HCT116 (cell line): ENCODE results near the gene JUN. TPM values are rescaled to one million over a fixed set of nuclear protein-coding genes. Genes with fewer than 3 reads are reported as not detected.

Source experiments
- ATAC-seq: fragments of 200-7000 bp; cut with Tn5 transposase; 2 replicates; pipeline ENCODE4 v1.9.1; 2020; ENCODE audit warnings: mild to moderate bottlenecking, moderate library complexity
- BruUV-seq: library from RNA; stranded (reverse); fragments of 400-500 nt; replicated peaks from 2 replicates; lab custom pipeline; 2021; lab: Mats Ljungman, UMichigan
- CTCF ChIA-PET: fragments of 300-600 bp; sonication (Branson Sonifier 250); formaldehyde crosslinking; loops from one replicate; lab custom pipeline; 2021; ENCODE audit warnings: antibody characterized with exemption; lab: Charles Lee
- POLR2A ChIA-PET: fragments of 300-600, 350-600 bp; sonication (Branson Sonifier 250); formaldehyde crosslinking; loops from one replicate; lab custom pipeline; 2021; ENCODE audit warnings: antibody characterized with exemption; lab: Charles Lee
- RAD21 ChIA-PET, 2 experiments: fragments of 300-600 bp; sonication (Branson Sonifier 250); formaldehyde crosslinking; loops; one replicate each; lab custom pipeline; 2023; ENCODE audit warnings: low total read pairs in 2 of 2; ENCODE audit not compliant: uncharacterized antibody in 2 of 2, unreplicated experiment in 2 of 2, low non-redundant PET in 1 of 2; lab: Charles Lee
- DNase-seq: peaks from one replicate; pipeline ENCODE4 v3.0.0-alpha.2; 2010; ENCODE audit warnings: low read depth, low spot score
- H2AFZ ChIP-seq: fragments of 200-600 bp; shearing (Covaris generic), sonication (generic); 2 replicates; pipeline ENCODE4 v1.6.1; 2017; ENCODE audit warnings: low read depth, mixed run types, mixed read lengths, antibody characterized with exemption, low read length; ENCODE audit not compliant: poor library complexity, severe bottlenecking
- H3K27ac ChIP-seq: 2 replicates; pipeline ENCODE4 v1.5.1; 2012; ENCODE audit warnings: low read depth, low read length
- H3K27me3 ChIP-seq: fragments of 200-600 bp; sonication (generic); 2 replicates; pipeline ENCODE4 v1.6.1; 2016; ENCODE audit warnings: mixed run types, low read length, mixed read lengths; ENCODE audit not compliant: insufficient read depth
- H3K36me3 ChIP-seq, 2 experiments: fragments of 200-500 bp in 1 of 2; fragments of 200-600 bp in 1 of 2; sonication (Bioruptor generic) in 1 of 2; sonication (generic) in 1 of 2; 2 replicates each; pipeline versions ENCODE4 v1.5.1 to v1.6.1; 2014 to 2016; ENCODE audit warnings: low read length in 2 of 2, inconsistent platforms in 1 of 2, mixed read lengths in 1 of 2, mixed run types in 1 of 2; ENCODE audit not compliant: insufficient read depth in 2 of 2, control insufficient read depth in 1 of 2
- H3K4me1 ChIP-seq, 2 experiments: fragments of 200-600 bp in 1 of 2; sonication (generic) in 1 of 2; 2 replicates each; pipeline versions ENCODE4 v1.5.1 to v1.6.1; 2012 to 2017; ENCODE audit warnings: low read length in 2 of 2, inconsistent platforms in 1 of 2, mild to moderate bottlenecking in 1 of 2, mixed read lengths in 1 of 2, mixed run types in 1 of 2, moderate library complexity in 1 of 2; ENCODE audit not compliant: insufficient read depth in 2 of 2, control insufficient read depth in 1 of 2
- H3K4me2 ChIP-seq: fragments of 200-600 bp; sonication (generic); 2 replicates; pipeline ENCODE4 v1.6.1; 2017; ENCODE audit warnings: mixed run types, low read length, mixed read lengths
- H3K4me3 ChIP-seq, 2 experiments: fragments of 200-600 bp in 1 of 2; sonication (generic) in 1 of 2; replicated peaks in 1 of 2; 2 replicates each; pipeline ENCODE4 v1.5.1; 2011 to 2016; ENCODE audit warnings: low read length in 2 of 2, control low read depth in 1 of 2, low read depth in 1 of 2, mild to moderate bottlenecking in 1 of 2, mixed read lengths in 1 of 2, mixed run types in 1 of 2
- H3K79me2 ChIP-seq: fragments of 200-600 bp; sonication (generic); 2 replicates; pipeline ENCODE4 v1.6.1; 2017; ENCODE audit warnings: mild to moderate bottlenecking, mixed run types, low read length, moderate library complexity, mixed read lengths; ENCODE audit not compliant: insufficient read depth
- H3K9ac ChIP-seq: fragments of 200-600 bp; sonication (generic); 2 replicates; pipeline ENCODE4 v1.6.1; 2016; ENCODE audit warnings: low read length, mixed read lengths
- H3K9me2 ChIP-seq: fragments of 200-600 bp; sonication (generic), shearing (Covaris generic); 2 replicates; pipeline ENCODE4 v1.6.1; 2017; ENCODE audit warnings: mixed run types, mild to moderate bottlenecking, moderate library complexity; ENCODE audit not compliant: insufficient read depth
- H3K9me3 ChIP-seq, 2 experiments: fragments of 200-500 bp in 1 of 2; fragments of 200-600 bp in 1 of 2; sonication (Bioruptor generic) in 1 of 2; sonication (generic) in 1 of 2; 2 replicates each; pipeline ENCODE4 v1.6.1; 2014 to 2017; ENCODE audit warnings: low read length in 2 of 2, mixed read lengths in 2 of 2, inconsistent platforms in 1 of 2, low read depth in 1 of 2, mild to moderate bottlenecking in 1 of 2, mixed run types in 1 of 2, moderate library complexity in 1 of 2; ENCODE audit not compliant: control insufficient read depth in 1 of 2, insufficient read depth in 1 of 2
- H4K20me1 ChIP-seq: fragments of 200-600 bp; sonication (generic), shearing (Covaris generic); 2 replicates; pipeline ENCODE4 v1.6.1; 2017; ENCODE audit warnings: mixed run types, mild to moderate bottlenecking, moderate library complexity; ENCODE audit not compliant: insufficient read depth
- CBX3 ChIP-seq: IDR thresholded peaks from 2 replicates; pipeline ENCODE4 v1.6.1; 2012; ENCODE audit warnings: low read depth
- CEBPB ChIP-seq: IDR thresholded peaks from 2 replicates; pipeline ENCODE4 v1.6.1; 2012; ENCODE audit warnings: low read depth
- EGR1 ChIP-seq: IDR thresholded peaks from 2 replicates; pipeline ENCODE4 v1.6.1; 2012; ENCODE audit warnings: low read depth
- ELF1 ChIP-seq: IDR thresholded peaks from 2 replicates; pipeline ENCODE4 v1.6.1; 2012; ENCODE audit warnings: low read depth, borderline replicate concordance
- EZH2 ChIP-seq: fragments of 200-600 bp; sonication (generic); IDR thresholded peaks from 2 replicates; pipeline ENCODE4 v1.6.1; 2017; ENCODE audit warnings: antibody characterized with exemption, mixed run types
- FOSL1 ChIP-seq: IDR thresholded peaks from 2 replicates; pipeline ENCODE4 v1.6.1; 2012; ENCODE audit warnings: low read depth
- JUND ChIP-seq: IDR thresholded peaks from 2 replicates; pipeline ENCODE4 v1.6.1; 2012
- MAX ChIP-seq: IDR thresholded peaks from 2 replicates; pipeline ENCODE4 v1.6.1; 2012
- POLR2A ChIP-seq: IDR thresholded peaks from 2 replicates; pipeline ENCODE4 v1.7.0; 2011; ENCODE audit warnings: borderline replicate concordance; ENCODE audit not compliant: insufficient read depth, insufficient read length; ENCODE audit errors: extremely low read depth
- POLR2AphosphoS5 ChIP-seq: IDR thresholded peaks from 2 replicates; pipeline ENCODE4 v1.6.1; 2011; ENCODE audit warnings: mild to moderate bottlenecking, low read depth, low read length, moderate library complexity
- RAD21 ChIP-seq: IDR thresholded peaks from 2 replicates; pipeline ENCODE4 v1.6.1; 2012; ENCODE audit warnings: low read depth, mild to moderate bottlenecking
- SP1 ChIP-seq: IDR thresholded peaks from 2 replicates; pipeline ENCODE4 v1.6.1; 2012; ENCODE audit warnings: low read depth
- SRF ChIP-seq: IDR thresholded peaks from 2 replicates; pipeline ENCODE4 v1.6.1; 2012; ENCODE audit warnings: low read depth
- TCF7L2 ChIP-seq: IDR thresholded peaks from 2 replicates; pipeline ENCODE4 v1.7.0; 2011; ENCODE audit warnings: borderline replicate concordance, inconsistent platforms; ENCODE audit not compliant: insufficient read depth, insufficient read length; ENCODE audit errors: extremely low read depth
- YY1 ChIP-seq: IDR thresholded peaks from 2 replicates; pipeline ENCODE4 v1.6.1; 2011; ENCODE audit warnings: low read length, low read depth, moderate library complexity, mild to moderate bottlenecking; ENCODE audit not compliant: insufficient replicate concordance; ENCODE audit errors: extremely low read depth
- ZFX ChIP-seq: fragments of 450-650 bp; IDR thresholded peaks from 2 replicates; pipeline ENCODE4 v1.6.1; 2017
- ZNF274 ChIP-seq: fragments of 200-500 bp; sonication (Bioruptor generic); IDR thresholded peaks from 2 replicates; pipeline ENCODE4 v1.6.1; 2014; ENCODE audit warnings: mild to moderate bottlenecking, low read depth, low read length, inconsistent platforms
- intact Hi-C: fragments of 100-400 bp; cut with micrococcal nuclease; formaldehyde crosslinking; loops from 2 replicates; pipeline ENCODE4 v1.10.0; 2022
- total RNA-seq: library from RNA; stranded (reverse); gene quantifications from one replicate; pipeline ENCODE4 v1.2.1, GENCODE V29; 2021; ENCODE audit not compliant: unreplicated experiment
- TF ChIP-seq, protein P1 (sequence below), 3 experiments: fragments of 200-600 bp in 1 of 3; sonication (generic) in 1 of 3; IDR thresholded peaks in 2 of 3; conservative IDR thresholded peaks in 1 of 3; 2 replicates each; pipeline ENCODE4 v1.5.1; 2012 to 2017; ENCODE audit warnings: low read depth in 2 of 3, low read length in 2 of 3, antibody characterized with exemption in 1 of 3, borderline replicate concordance in 1 of 3, control low read depth in 1 of 3, mild to moderate bottlenecking in 1 of 3, mixed read lengths in 1 of 3, mixed run types in 1 of 3, moderate library complexity in 1 of 3; ENCODE audit not compliant: insufficient read depth in 1 of 3
- TF ChIP-seq, protein P2 (sequence below): IDR thresholded peaks from 2 replicates; pipeline ENCODE4 v1.6.1; 2011; ENCODE audit warnings: mild to moderate bottlenecking, low read length, moderate library complexity; ENCODE audit not compliant: insufficient replicate concordance; ENCODE audit errors: extremely low read depth

Gene JUN
- total RNA-seq, 1 experiment from 2014 or later: 18.7 TPM

GRCh38 chr1:58767143-58767542 lies 16.7 kb downstream of the JUN start:
- ChIA-PET CTCF (interaction anchor here (1.0 kb wide), 1 partner anchor 12 kb away, joined by 3 read pairs; no protein-coding TSS in a partner anchor), RAD21 (no interaction called here), POLR2A (interaction anchor here (1.7 kb wide), 1 partner anchor 16 kb away, joined by 7 read pairs; the partner anchor contains the start of gene JUN)
- Histone ChIP-seq H3K4me2 (no peak overlapping the region), H3K79me2 (no peaks in the 10 kb centered on the region), H3K9ac (no peak overlapping the region), H3K4me3 (no peak overlapping the region), H3K27ac (no peak overlapping the region), H3K9me3 (no peaks in the 10 kb centered on the region), H3K9me2 (no peaks in the 10 kb centered on the region), H4K20me1 (no peaks in the 10 kb centered on the region), H3K27me3 (no peaks in the 10 kb centered on the region), H2AFZ (no peak overlapping the region), H3K4me1 (peaks cover 0 to 9% of the 10 kb centered on the region in 2 experiments; a peak in 1 of 4 replicates), H3K36me3 (no peaks in the 10 kb centered on the region)
- BruUV-seq: no TSS peak
- ATAC-seq (peak; percentile 36; the same call in 1 of the 2 replicates), DNase-seq (no peak)
- no peak for TF ChIP-seq FOSL1
- no peak for TF ChIP-seq ELF1
- TF ChIP-seq TCF7L2: no peak
- TF ChIP-seq POLR2A: no peak
- TF ChIP-seq, protein P1, sequence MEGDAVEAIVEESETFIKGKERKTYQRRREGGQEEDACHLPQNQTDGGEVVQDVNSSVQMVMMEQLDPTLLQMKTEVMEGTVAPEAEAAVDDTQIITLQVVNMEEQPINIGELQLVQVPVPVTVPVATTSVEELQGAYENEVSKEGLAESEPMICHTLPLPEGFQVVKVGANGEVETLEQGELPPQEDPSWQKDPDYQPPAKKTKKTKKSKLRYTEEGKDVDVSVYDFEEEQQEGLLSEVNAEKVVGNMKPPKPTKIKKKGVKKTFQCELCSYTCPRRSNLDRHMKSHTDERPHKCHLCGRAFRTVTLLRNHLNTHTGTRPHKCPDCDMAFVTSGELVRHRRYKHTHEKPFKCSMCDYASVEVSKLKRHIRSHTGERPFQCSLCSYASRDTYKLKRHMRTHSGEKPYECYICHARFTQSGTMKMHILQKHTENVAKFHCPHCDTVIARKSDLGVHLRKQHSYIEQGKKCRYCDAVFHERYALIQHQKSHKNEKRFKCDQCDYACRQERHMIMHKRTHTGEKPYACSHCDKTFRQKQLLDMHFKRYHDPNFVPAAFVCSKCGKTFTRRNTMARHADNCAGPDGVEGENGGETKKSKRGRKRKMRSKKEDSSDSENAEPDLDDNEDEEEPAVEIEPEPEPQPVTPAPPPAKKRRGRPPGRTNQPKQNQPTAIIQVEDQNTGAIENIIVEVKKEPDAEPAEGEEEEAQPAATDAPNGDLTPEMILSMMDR (IDR thresholded peaks at IDR 0.05 in 2 of 3, conservative IDR thresholded peaks at IDR 0.05 in 1 of 3; ENCODE audit: borderline replicate concordance in 1 of 3, insufficient read depth in 1 of 3, low read depth in 2 of 3, low read length in 2 of 3): no peak
- no peak for TF ChIP-seq EGR1
- intact Hi-C loops: no loop called here

- no peaks in the 10 kb centered on the region for H3K36me3 ChIP-seq
- no peak overlapping the region for H3K4me2 ChIP-seq
- intact Hi-C loops: no loop called here
- H3K9me3 ChIP-seq: no peaks in the 10 kb centered on the region
- no peaks in the 10 kb centered on the region for H3K79me2 ChIP-seq
- no peak for ATAC-seq
- H2AFZ ChIP-seq: no peak overlapping the region
- H3K4me3 ChIP-seq: no peak overlapping the region
- DNase-seq: no peak
- no peaks in the 10 kb centered on the region for H3K9me2 ChIP-seq
- BruUV-seq: no TSS peak
- CTCF ChIA-PET: no interaction called here
- H4K20me1 ChIP-seq: no peaks in the 10 kb centered on the region
- no peak overlapping the region for H3K9ac ChIP-seq
- no peaks in the 10 kb centered on the region for H3K27me3 ChIP-seq
- RAD21 ChIA-PET: no interaction called here
- H3K4me1 ChIP-seq: peaks cover 0 to 9% of the 10 kb centered on the region in 2 experiments; a peak in 1 of 4 replicates
- H3K27ac ChIP-seq: no peak overlapping the region
- POLR2A ChIA-PET: no interaction called here
- TF ChIP-seq, protein P2, sequence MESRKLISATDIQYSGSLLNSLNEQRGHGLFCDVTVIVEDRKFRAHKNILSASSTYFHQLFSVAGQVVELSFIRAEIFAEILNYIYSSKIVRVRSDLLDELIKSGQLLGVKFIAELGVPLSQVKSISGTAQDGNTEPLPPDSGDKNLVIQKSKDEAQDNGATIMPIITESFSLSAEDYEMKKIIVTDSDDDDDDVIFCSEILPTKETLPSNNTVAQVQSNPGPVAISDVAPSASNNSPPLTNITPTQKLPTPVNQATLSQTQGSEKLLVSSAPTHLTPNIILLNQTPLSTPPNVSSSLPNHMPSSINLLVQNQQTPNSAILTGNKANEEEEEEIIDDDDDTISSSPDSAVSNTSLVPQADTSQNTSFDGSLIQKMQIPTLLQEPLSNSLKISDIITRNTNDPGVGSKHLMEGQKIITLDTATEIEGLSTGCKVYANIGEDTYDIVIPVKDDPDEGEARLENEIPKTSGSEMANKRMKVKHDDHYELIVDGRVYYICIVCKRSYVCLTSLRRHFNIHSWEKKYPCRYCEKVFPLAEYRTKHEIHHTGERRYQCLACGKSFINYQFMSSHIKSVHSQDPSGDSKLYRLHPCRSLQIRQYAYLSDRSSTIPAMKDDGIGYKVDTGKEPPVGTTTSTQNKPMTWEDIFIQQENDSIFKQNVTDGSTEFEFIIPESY: no peak
- no peak for TF ChIP-seq RAD21
- no peak for TF ChIP-seq YY1
- TF ChIP-seq POLR2AphosphoS5: no peak
- no peak for TF ChIP-seq SP1
- no peak for TF ChIP-seq POLR2A
- TF ChIP-seq CBX3: no peak
- TF ChIP-seq SRF: no peak
- no peak for TF ChIP-seq ELF1
- TF ChIP-seq EZH2: no peak
- no peak for TF ChIP-seq ZNF274
- TF ChIP-seq CEBPB: no peak
- TF ChIP-seq MAX: no peak
- TF ChIP-seq JUND: no peak
- no peak for TF ChIP-seq ZFX
Observed at GRCh38 chr1:58765441-58765840, 18.4 kb downstream of the JUN start.
